Measurements from ENCODE around the gene HTR7.
A peak's percentile ranks its signal among the peaks of the same experiment; 100 is the strongest.
"Not testable (repeated sequence)": the region's sequence is repeated elsewhere in the genome, so short reads cannot be mapped to it uniquely, and the experiment has no call there.

Gene HTR7

GRCh38 chr10:90857635-90858460 is at the start of gene HTR7:
Gene HTR7 (minus strand): TSS chr10:90858039. CDS start chr10:90857671, 368 bp downstream.
- Histone ChIP-seq H3K9me3 (ENCODE audit: control insufficient read depth, insufficient read depth, low read length) (no peaks in the 10 kb centered on the region), H3K9ac (ENCODE audit: low read depth, low read length) (no peak within 1 kb of the TSS), H3K36me3 (ENCODE audit: control insufficient read depth, insufficient read depth, low read length) (no peaks in the 10 kb centered on the region), H3K4me1 (ENCODE audit: control insufficient read depth, insufficient read depth, low read length) (no peaks in the 10 kb centered on the region), H3K4me3 (ENCODE audit: low read depth, low read length) (peak within 1 kb of the TSS; percentile 82), H3K27me3 (ENCODE audit: control insufficient read depth, insufficient read depth, low read length) (peaks cover 35% of the 10 kb centered on the region)

- Histone ChIP-seq H3K4me3 (ENCODE audit: low read depth, low read length) (no peak overlapping the region), H3K27me3 (ENCODE audit: control insufficient read depth, insufficient read depth, low read length) (peaks cover 4% of the 10 kb centered on the region), H3K36me3 (ENCODE audit: control insufficient read depth, insufficient read depth, low read length) (no peaks in the 10 kb centered on the region), H3K9me3 (ENCODE audit: control insufficient read depth, insufficient read depth, low read length) (no peaks in the 10 kb centered on the region), H3K9ac (ENCODE audit: low read depth, low read length) (no peak overlapping the region), H3K4me1 (ENCODE audit: control insufficient read depth, insufficient read depth, low read length) (no peaks in the 10 kb centered on the region)
These were observed 48.8 kb upstream of the HTR7 start for GRCh38 chr10:90906596-90906995.

DNA sequence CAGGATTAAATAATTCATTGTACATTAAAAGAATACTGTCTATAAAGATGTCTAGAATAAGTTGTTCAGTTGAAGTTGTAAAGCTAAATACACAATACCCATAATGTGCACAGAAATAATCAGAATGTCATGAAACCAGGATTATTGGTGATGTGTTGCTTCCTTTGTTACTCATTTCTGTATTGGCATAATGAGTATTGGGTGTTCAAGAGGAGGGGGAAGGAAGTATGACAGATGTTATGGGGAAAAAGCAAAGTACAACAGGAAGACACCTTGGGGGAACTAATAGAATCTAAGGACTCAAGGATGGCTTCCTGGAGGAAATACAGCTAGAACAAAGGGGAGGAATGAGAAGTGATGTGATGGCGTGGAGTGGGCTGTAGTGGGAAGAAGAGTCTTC is 48.1 kb upstream of the HTR7 start:
- Histone ChIP-seq H3K27me3 (ENCODE audit: control insufficient read depth, insufficient read depth, low read length) (peaks cover 4% of the 10 kb centered on the region), H3K9me3 (ENCODE audit: control insufficient read depth, insufficient read depth, low read length) (no peaks in the 10 kb centered on the region), H3K36me3 (ENCODE audit: control insufficient read depth, insufficient read depth, low read length) (no peaks in the 10 kb centered on the region), H3K4me3 (ENCODE audit: low read depth, low read length) (no peak overlapping the region), H3K4me1 (ENCODE audit: control insufficient read depth, insufficient read depth, low read length) (no peaks in the 10 kb centered on the region), H3K9ac (ENCODE audit: low read depth, low read length) (no peak overlapping the region)

DNA sequence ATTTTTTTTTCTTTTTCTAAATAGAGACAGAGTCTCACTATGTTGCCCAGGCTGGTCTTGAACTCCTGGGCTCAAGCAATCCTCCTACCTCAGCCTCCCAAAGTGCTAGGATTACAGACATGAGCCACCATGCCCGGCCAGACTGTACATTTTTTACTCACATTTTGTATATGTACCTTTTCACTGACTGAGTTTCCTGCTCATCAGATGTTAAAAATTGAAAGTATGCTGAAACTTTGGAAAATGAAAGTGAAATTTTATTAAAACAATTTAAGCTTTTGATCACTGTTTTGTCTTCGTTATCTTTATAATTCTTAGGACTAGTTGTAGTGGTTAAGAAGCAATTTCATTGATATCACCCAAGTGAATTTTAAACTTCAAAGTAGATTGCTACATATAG is 39.1 kb upstream of the HTR7 start:
- not testable (repeated sequence) for H3K36me3 ChIP-seq (ENCODE audit: control insufficient read depth, insufficient read depth, low read length); H3K9me3 ChIP-seq (ENCODE audit: control insufficient read depth, insufficient read depth, low read length); H3K4me3 ChIP-seq (ENCODE audit: low read depth, low read length); H3K27me3 ChIP-seq (ENCODE audit: control insufficient read depth, insufficient read depth, low read length); H3K9ac ChIP-seq (ENCODE audit: low read depth, low read length); H3K4me1 ChIP-seq (ENCODE audit: control insufficient read depth, insufficient read depth, low read length)

DNA sequence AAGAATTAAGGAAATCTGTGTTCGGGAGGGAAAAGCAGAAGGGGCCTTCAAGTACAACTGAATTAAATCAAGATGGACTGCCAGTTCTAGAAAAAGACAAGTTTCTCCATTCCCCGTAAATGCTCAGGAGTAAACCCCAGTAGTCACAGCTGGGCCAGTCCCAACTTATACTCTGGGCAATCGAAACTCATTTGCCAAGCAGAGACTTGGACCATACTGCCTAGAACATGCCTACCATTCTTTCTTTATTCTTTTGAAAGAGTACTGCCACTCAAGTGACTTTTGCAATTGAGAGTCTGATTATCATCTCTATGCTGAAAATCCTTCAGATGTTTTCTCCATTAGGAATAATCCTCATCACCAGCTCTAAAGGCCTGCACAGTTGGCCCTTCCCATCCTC is 35.4 kb upstream of the HTR7 start:
- Histone ChIP-seq H3K9ac (ENCODE audit: low read depth, low read length) (no peak overlapping the region), H3K4me3 (ENCODE audit: low read depth, low read length) (no peak overlapping the region), H3K4me1 (ENCODE audit: control insufficient read depth, insufficient read depth, low read length) (no peaks in the 10 kb centered on the region), H3K9me3 (ENCODE audit: control insufficient read depth, insufficient read depth, low read length) (no peaks in the 10 kb centered on the region), H3K27me3 (ENCODE audit: control insufficient read depth, insufficient read depth, low read length) (no peaks in the 10 kb centered on the region), H3K36me3 (ENCODE audit: control insufficient read depth, insufficient read depth, low read length) (peaks cover 3% of the 10 kb centered on the region)

DNA sequence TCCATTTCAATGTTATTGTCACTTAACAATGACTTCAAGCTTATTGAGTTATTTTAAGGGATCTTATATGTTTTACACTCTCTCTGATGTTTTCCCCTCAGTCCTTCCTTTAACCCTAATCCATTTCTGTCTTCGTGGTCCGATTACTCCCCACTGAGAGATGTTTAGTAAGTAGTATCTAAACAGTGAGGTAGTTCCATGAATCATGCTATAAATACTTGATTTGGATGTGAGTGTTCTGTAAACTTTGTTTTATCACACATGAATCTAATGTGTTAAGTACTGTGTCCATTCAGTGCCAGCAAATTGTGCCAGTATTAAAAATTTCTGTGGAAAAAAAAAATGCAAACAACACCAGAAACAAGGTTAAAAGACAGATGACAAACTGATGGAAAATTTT is 32.5 kb upstream of the HTR7 start:
- Histone ChIP-seq H3K9me3 (ENCODE audit: control insufficient read depth, insufficient read depth, low read length) (no peaks in the 10 kb centered on the region), H3K27me3 (ENCODE audit: control insufficient read depth, insufficient read depth, low read length) (no peaks in the 10 kb centered on the region), H3K4me3 (ENCODE audit: low read depth, low read length) (no peak overlapping the region), H3K36me3 (ENCODE audit: control insufficient read depth, insufficient read depth, low read length) (peaks cover 8% of the 10 kb centered on the region), H3K9ac (ENCODE audit: low read depth, low read length) (no peak overlapping the region), H3K4me1 (ENCODE audit: control insufficient read depth, insufficient read depth, low read length) (no peaks in the 10 kb centered on the region)

DNA sequence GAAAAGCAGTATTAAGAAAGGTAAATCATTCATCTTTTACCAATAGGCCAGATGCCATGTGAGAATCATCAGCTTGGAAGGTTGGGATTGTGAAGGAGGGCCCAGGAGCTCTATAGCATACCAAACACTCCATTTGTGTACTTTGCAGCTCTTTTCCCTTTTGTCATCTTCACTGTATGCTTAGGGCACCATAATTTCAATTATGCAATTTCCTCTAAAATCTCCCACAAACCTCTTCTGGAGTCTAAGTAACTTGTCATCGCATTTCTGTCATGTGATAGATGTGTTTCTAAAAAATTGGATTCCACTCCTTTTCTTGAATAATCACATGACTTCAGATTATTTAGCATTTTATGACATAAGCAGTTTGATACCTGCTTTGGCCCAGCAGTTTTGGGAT is 31.8 kb upstream of the HTR7 start:
- Histone ChIP-seq H3K9me3 (ENCODE audit: control insufficient read depth, insufficient read depth, low read length) (no peaks in the 10 kb centered on the region), H3K4me3 (ENCODE audit: low read depth, low read length) (no peak overlapping the region), H3K9ac (ENCODE audit: low read depth, low read length) (no peak overlapping the region), H3K36me3 (ENCODE audit: control insufficient read depth, insufficient read depth, low read length) (peaks cover 8% of the 10 kb centered on the region), H3K4me1 (ENCODE audit: control insufficient read depth, insufficient read depth, low read length) (no peaks in the 10 kb centered on the region), H3K27me3 (ENCODE audit: control insufficient read depth, insufficient read depth, low read length) (no peaks in the 10 kb centered on the region)

DNA sequence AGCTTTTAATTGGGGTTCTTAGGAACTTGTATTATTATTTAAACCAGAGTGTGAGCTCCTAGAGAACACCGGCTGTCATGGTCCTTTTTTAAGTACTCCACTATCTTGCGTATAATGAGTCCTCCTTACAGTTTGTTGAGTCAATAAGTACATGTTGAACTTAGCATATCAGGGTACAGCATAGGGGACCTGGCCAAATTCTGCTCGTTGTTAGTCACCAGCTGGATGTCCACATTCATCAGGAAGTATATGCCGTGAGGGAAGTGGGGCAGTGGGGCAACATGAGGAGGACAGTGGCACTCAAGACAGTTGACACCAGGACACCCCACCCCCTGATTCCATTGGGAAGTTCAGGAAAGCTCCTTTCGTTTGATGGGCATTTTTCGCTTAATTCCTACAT is 30.5 kb upstream of the HTR7 start:
- Histone ChIP-seq H3K4me1 (ENCODE audit: control insufficient read depth, insufficient read depth, low read length) (no peaks in the 10 kb centered on the region), H3K36me3 (ENCODE audit: control insufficient read depth, insufficient read depth, low read length) (peaks cover 8% of the 10 kb centered on the region), H3K27me3 (ENCODE audit: control insufficient read depth, insufficient read depth, low read length) (no peaks in the 10 kb centered on the region), H3K4me3 (ENCODE audit: low read depth, low read length) (no peak overlapping the region), H3K9ac (ENCODE audit: low read depth, low read length) (no peak overlapping the region), H3K9me3 (ENCODE audit: control insufficient read depth, insufficient read depth, low read length) (no peaks in the 10 kb centered on the region)

GRCh38 chr10:90887555-90887954 is 29.7 kb upstream of the HTR7 start:
- Histone ChIP-seq H3K36me3 (ENCODE audit: control insufficient read depth, insufficient read depth, low read length) (peaks cover 8% of the 10 kb centered on the region), H3K9me3 (ENCODE audit: control insufficient read depth, insufficient read depth, low read length) (no peaks in the 10 kb centered on the region), H3K4me1 (ENCODE audit: control insufficient read depth, insufficient read depth, low read length) (no peaks in the 10 kb centered on the region), H3K27me3 (ENCODE audit: control insufficient read depth, insufficient read depth, low read length) (no peaks in the 10 kb centered on the region), H3K4me3 (ENCODE audit: low read depth, low read length) (no peak overlapping the region), H3K9ac (ENCODE audit: low read depth, low read length) (no peak overlapping the region)

DNA sequence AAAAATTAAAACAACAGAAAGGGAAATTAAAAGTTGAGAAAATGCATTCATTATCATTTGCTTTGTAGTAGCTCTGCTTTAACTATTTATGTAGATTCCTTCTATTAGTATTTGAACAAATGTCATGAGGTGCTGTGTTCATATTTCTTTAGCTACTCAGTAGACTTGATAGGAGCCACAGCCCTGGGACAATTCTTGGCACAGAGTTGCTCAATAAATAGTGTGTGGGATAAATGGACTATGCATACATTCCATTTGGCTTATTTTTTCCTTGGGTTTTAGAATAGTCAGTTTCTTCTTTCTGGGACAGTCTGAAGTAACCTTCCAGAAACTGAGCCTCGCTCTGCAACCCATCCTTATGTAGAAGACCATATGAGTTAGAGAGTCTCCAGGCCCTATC is 27.3 kb upstream of the HTR7 start:
- Histone ChIP-seq H3K9me3 (ENCODE audit: control insufficient read depth, insufficient read depth, low read length) (no peaks in the 10 kb centered on the region), H3K9ac (ENCODE audit: low read depth, low read length) (no peak overlapping the region), H3K4me1 (ENCODE audit: control insufficient read depth, insufficient read depth, low read length) (no peaks in the 10 kb centered on the region), H3K36me3 (ENCODE audit: control insufficient read depth, insufficient read depth, low read length) (peaks cover 13% of the 10 kb centered on the region), H3K27me3 (ENCODE audit: control insufficient read depth, insufficient read depth, low read length) (no peaks in the 10 kb centered on the region), H3K4me3 (ENCODE audit: low read depth, low read length) (no peak overlapping the region)

GRCh38 chr10:90884431-90884830 is 26.6 kb upstream of the HTR7 start:
- Histone ChIP-seq H3K36me3 (ENCODE audit: control insufficient read depth, insufficient read depth, low read length) (peaks cover 13% of the 10 kb centered on the region), H3K9ac (ENCODE audit: low read depth, low read length) (no peak overlapping the region), H3K4me1 (ENCODE audit: control insufficient read depth, insufficient read depth, low read length) (no peaks in the 10 kb centered on the region), H3K4me3 (ENCODE audit: low read depth, low read length) (no peak overlapping the region), H3K27me3 (ENCODE audit: control insufficient read depth, insufficient read depth, low read length) (no peaks in the 10 kb centered on the region), H3K9me3 (ENCODE audit: control insufficient read depth, insufficient read depth, low read length) (no peaks in the 10 kb centered on the region)

DNA sequence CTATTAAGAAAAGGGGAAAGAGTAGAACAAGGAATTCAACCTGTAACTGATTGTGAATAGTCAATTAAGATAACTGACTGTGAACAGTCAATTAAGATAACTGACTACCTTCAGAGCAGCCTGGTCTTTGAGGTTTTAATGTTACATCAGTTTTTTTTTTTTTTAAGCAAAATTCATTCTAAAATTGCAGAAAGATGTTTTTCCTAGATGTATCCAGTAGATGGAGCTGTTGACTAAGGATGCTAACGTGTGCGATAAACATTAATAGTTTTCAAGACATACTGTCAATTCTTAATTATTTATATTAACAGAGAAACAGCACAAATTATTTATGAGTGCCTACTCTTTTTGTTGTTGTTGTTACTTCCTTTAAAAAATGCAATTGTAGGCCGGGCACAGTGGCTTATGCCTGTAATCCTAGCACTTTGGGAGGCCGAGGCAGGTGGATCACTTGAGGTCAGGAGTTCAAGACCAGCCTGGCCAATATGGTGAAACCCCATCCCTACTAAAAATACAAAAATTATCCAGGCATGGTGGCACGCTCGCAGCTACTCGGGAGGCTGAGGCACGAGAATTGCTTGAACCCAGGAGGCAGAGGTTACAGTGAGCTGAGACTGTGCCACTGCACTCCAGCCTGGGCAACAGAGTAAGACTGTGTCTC is 22.4 kb upstream of the HTR7 start:
- H3K9me3 ChIP-seq (ENCODE audit: control insufficient read depth, insufficient read depth, low read length); H3K27me3 ChIP-seq (ENCODE audit: control insufficient read depth, insufficient read depth, low read length); H3K9ac ChIP-seq (ENCODE audit: low read depth, low read length); H3K4me3 ChIP-seq (ENCODE audit: low read depth, low read length); H3K4me1 ChIP-seq (ENCODE audit: control insufficient read depth, insufficient read depth, low read length): not testable (repeated sequence)
- H3K36me3 ChIP-seq (ENCODE audit: control insufficient read depth, insufficient read depth, low read length) = peaks cover 14% of the 10 kb centered on the region
